NCI-H1092 (cell line): ENCODE data around the gene PDE1C.

Source experiments
- DNase-seq: peaks from one replicate; lab custom pipeline; 2025; lab: John Stamatoyannopoulos, UW

The PDE1C gene

DNA sequence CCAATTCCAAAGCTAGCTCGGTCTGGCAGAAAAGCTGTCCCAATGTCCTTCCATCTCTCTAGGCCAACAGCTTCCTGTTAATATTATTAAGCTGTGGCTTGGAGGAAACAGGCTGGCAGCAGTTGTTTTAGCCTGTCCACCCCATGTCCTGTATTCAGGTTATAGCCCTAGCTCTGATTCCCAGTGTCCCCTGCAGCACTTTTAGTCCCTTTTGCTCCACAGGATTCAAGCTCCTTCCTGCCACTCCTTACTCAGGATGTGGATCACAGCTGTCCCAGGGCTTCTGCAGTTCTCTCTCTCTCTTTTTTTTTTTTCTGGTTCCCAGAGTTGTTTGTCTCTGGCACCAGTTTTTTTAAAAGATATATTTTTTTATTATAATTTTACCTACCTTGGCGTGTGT, 298.0 kb downstream of the PDE1C start:
- no peak for DNase-seq

GRCh38 chr7:31767686-31768358, 302.4 kb downstream of the PDE1C start:
- no peak for DNase-seq

DNA sequence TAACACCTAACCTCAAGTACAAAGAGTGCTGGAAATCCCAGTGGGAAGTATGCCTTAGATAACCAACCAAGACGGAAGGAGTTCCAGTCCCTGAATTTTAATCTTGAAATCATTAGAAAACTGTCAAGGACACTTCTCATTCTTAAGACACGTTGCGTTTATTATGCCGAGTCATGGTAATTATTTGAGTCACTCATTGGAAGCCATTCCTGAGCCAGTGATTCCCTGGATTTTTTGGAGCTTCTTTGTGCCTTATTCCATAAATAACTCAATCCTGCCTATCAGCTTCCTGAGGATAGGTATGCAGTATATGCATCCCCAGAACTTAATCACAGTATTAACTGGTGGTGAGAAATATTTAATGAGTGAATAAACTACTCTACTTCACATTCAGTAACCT, 305.7 kb downstream of the PDE1C start:
- no peak for DNase-seq

DNA sequence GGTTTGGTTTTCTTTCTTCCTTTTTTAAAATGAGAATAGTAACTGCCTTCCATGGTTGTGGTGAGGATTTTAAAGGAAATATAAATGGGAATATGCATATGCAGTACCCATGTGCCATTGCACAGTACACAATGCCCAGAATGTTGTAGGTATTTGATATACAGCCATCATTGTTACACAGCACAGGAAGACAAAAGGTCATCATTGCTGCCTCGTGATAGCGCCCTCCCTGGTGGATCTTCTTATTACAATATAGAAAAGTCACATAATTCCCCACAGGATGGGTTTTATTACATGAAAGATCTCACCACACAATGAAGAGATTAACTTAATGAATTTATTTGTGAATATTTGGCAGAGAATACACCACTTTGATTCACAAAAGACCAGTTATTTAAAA, 306.7 kb downstream of the PDE1C start:
- DNase-seq: no peak

DNA sequence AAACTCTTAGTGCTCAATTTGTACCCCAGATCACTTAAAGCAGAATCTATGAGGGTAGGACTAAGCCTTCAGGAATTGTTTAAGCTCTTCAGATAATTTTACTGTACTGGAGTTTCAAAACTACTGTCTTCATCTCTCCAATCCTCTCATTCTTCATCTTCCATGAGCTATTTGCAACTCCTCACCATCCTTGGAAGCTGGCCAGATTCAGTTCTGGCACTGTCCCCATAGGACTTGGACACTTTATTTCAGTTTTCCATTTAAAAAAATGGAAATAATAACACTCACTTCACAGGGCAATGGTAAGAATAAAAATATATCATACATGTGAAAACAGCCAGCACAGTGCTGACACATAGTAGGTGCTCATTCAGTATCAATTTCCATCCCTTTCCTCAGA, 308.6 kb downstream of the PDE1C start:
- DNase-seq: no peak

GRCh38 chr7:31758755-31759154, 311.5 kb downstream of the PDE1C start:
- DNase-seq: no peak

GRCh38 chr7:31751726-31752125, 318.5 kb downstream of the PDE1C start:
- DNase-seq: no peak

GRCh38 chr7:31748084-31748483, 322.1 kb downstream of the PDE1C start:
- DNase-seq: no peak

- no peak for DNase-seq
Measured at GRCh38 chr7:31747553-31747952, 322.7 kb downstream of the PDE1C start.

GRCh38 chr7:31744294-31744874, 325.8 kb downstream of the PDE1C start:
- DNase-seq: peak; percentile 63

- DNase-seq: no peak
Measured at GRCh38 chr7:31741852-31742251, 328.4 kb downstream of the PDE1C start.

GRCh38 chr7:31735991-31736982, 333.9 kb downstream of the PDE1C start:
- peak; percentile 55 for DNase-seq

DNA sequence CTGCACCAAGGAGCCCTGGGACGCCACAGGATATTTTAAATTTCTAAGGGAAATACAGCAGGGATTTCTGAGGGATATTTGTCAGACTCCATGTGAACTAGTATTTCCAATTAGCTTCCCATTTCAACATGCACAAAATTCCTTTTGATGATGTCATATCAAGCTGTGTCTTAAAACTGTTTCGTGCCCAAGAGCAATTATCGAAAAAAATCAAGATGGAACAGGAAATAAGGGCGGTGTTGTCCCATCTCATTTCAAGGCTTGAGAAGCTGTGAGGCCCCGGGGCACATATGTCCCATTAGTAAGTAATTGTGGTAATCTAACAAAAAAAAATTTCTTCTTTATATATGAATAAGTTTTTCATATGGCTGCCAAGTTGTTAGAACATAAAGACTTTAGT, 335.8 kb downstream of the PDE1C start:
- DNase-seq: no peak

GRCh38 chr7:31729195-31729804, 340.9 kb downstream of the PDE1C start:
- DNase-seq: no peak

GRCh38 chr7:31724696-31725095, 345.5 kb downstream of the PDE1C start:
- no peak for DNase-seq

GRCh38 chr7:31720366-31720765, 349.8 kb downstream of the PDE1C start:
- DNase-seq: no peak

GRCh38 chr7:31716355-31716754, 353.9 kb downstream of the PDE1C start:
- no peak for DNase-seq

DNA sequence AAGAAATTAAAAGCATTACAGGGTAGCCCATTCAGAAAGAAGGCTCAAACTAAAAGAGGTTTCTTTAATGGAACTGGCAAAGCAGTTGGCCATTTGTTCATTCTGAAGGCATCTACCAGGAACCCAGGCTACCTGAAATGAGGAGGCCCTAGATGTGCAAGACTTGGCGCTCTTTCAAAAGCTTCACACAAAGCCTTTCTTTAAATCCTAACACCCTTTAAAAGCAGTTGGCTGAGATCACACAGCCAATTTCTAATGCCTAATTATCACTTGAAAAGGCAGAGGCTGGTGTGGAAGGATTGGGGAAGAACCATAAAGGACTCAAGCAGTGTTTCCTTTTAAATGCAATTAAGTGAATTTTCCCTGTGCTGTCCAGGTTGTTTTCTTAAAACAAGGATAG, 360.0 kb downstream of the PDE1C start:
- DNase-seq: no peak

GRCh38 chr7:31707089-31707488, 363.1 kb downstream of the PDE1C start:
- DNase-seq: no peak

GRCh38 chr7:31705377-31705776, 364.8 kb downstream of the PDE1C start:
- DNase-seq: no peak

DNA sequence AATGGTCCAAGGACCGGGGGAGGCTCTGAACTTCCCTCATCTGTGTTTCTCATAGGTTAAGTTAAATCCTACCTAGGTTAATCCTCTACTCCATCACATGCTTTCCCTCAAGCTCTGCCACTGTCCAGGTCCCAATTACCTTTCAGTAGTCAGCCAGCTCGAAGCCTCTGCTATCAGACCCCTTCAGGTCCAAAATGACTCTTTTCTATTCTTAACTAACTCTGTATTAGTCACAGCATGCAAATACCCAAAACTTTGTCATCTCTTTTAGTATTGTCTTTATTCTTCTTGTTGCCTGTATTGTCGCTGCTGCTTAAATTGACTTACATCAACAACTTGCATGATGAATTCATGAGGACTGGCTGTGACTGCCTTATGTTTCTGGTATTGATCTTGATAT, 367.9 kb downstream of the PDE1C start:
- no peak for DNase-seq
